Measurements from ENCODE around the gene ZNF76.

ZNF76 gene

DNA sequence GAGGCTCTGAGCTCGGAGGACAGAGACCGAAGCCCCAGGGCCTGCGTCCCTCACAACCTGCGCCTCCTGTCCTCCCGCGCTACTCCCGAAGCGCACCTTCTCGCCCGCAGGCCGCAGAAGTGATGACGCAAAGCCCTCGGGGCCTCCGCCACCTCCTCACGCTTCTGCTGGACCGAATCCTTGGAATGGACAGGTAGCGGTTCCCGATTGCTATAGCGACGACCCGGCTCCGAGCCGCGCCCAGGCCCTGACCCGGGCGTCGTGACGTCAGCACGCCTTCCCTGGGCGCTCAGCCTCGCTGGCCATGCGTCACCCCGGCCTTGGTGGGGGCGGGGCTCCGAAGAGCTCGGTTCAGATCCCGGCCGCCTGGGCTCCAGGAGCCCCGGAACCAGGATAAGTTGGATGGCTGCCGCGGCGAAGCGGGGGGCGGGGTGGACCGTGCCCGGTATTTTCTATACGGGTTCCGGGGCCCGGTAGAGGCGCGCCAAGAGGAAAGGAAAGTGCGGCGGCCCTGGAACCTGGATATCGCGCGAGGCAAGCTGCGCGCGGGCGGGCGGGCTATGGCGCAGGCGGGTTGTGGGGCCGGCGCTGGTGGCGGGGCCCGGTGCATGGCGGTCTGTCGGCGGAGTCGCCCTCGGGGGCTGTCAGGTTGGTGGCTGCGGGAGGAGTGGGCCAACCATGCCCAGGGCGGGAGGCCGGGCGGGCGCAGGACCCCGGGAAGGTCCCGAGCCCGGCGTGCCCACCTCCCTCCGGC, at the start of gene ZNF76:
Gene ZNF76, plus strand, starts transcription at position 542 of the 754 bp plus-strand sequence. CDS start 21,417 bp downstream, outside the sequence.
- DNase-seq = peak; percentile 94 to 96

DNA sequence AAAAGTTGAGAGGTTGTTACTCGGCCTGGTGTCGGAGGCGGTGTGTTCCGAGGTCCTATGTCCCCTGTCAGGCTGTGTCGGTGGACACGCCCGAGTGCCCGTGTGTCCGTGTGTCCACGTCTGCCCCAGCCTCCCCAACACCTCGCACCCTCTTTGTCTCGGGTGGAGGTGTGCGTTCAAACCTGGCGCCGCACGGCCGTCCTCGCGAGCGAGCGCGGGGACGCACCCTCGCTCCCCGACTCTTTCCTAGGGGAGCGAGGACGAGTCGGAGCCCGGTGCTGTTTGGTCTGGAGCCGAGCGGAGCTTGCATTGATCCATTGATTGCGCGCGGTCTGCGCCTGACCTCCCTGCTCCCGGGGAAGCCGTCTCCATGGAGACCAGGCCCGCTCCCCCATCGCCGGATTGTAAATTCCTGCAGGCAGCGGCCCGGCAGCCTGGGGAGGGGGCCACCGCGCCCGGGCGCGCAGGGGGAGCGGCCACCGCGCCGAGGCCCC, 46.2 kb upstream of the ZNF76 start:
- DNase-seq = no peak

DNA sequence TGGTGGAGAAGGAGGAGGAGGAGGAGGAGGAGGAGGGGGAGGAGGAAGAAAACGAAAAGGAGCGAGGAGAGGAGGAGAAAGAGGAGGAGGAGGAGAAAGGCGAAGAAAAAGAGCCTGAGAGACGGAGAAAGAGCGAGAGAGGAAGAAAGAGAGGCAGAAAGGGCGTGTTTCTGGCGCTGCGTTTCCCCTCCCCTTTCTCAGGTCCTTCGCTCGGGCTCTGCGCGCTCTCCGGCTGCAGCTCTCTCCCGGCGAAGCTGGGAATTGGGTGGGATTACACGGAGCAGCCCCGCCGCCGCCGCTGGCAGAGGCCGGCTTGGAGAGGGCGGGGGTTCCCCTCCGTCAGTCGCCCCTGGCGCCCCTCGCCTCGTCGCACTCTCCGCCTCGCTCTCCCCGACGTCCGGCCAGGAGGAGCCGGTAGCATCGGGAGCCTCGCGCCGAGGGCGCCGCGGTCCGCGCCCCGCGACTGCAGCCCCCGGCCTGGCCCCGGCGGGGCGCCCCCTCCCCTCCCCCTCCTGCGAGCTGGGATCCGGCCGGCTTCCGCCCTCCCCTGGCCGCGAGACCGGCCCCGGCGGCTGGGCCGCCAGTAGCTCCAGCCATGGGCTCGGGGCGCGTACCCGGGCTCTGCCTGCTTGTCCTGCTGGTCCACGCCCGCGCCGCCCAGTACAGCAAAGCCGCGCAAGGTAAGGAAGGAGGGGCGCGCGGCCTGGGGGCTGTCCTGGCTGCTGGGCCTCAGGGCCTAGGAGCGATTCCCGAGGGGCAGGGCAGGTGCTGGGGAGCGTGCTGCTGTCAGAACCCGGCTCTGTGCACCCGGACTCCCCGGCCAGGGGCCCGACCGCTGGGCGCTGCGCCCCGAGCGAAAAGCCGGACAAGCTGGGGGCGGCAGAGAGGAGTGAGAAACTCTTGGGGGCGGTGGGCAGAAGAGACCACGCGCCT, 45.4 kb upstream of the ZNF76 start, which contains the start of gene SCUBE3:
Gene SCUBE3, plus strand, starts transcription at position 133 of the 933 bp plus-strand sequence. Its CDS starts 463 bp downstream, at position 596.
- peak in 1 of 2 experiments; percentile 12 for DNase-seq

DNA sequence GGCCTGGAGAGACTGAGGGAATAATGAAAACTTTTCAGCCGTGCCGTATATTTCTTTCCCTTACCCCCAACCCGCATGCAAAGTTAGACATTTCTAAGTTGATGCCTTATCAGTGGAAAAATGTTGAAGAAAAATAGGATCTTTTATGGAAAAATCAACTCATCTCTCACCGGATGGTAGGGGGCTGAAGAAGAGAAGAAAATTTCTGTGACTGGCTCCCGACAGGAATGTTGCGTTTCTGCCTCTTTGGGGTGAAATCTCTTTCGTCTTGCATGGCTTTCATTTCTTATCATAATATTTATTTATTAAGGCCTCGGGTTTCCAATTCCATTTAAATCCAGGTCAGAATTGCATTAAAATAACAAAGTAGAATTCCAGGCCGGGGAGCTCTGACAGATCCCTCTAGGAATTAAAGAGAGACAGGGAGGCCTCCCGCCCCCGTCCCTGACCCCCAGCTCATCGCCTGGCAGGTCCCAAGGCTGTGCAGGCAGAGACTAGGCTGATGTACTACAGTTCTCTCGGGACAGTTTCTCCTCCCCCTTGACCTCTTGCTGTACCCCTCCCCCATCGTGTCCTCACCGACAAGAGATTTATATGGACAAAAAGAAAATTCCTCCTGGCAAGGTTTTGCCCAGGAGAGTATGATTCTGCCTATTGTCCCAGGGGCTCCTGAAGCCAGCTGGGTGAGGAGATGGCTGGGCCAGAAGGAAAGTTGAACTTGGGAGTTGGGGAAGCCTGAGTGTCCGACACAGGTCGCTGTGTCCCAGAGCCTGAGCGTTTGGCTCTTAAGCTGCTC, 44.5 kb upstream of the ZNF76 start:
- DNase-seq = no peak

DNA sequence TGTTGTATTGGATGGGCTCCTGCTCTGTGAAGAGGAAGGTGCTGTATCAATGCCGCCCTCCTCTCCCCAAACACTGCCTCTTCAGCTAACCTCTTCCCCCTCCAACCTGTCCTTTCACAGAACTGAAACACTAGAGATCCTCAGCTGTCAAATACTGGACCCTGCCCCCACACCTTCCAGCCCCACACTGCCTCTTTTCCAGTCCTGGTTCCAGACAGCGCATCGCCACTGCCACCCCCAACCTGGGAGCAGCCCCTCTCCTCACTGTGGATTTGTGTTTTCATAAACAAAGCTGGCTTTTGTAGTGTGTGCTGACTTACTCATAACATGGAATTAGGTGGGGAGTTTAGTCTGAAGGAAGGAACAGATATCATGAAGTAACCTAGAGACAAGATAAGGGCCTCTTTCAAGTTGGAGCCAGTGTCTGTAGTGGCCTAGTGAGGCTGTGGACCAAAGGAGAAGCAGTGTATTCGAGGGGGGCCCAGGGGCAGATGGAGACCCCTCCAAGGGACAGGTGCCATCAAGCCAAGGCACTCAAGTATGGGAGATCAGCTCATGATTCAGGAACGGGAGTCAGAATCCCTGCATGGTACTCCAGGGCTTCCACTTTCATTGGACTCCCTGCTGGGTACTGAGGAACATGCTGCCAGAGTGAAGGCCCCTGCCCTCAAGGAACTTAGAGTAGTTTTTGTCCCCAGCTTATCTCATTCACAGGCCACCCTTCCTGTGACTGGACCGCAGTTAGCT, 43.7 kb upstream of the ZNF76 start:
- no peak for DNase-seq

DNA sequence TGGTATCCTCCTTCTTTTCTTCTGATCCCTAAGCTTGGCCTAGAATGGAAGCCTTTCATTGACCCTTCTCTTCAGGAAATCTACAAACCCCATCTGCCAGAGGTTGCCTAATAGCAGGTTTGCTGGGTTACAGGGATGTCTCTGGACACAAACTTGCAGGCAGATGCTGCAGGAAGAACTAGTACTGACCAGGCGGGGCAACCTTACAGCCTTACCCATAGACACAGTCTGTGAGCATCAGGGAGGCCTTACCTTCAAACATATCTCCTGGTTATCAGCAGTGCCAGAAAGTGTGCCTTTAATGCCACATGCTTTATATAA, 43.2 kb upstream of the ZNF76 start:
- no peak for DNase-seq

DNA sequence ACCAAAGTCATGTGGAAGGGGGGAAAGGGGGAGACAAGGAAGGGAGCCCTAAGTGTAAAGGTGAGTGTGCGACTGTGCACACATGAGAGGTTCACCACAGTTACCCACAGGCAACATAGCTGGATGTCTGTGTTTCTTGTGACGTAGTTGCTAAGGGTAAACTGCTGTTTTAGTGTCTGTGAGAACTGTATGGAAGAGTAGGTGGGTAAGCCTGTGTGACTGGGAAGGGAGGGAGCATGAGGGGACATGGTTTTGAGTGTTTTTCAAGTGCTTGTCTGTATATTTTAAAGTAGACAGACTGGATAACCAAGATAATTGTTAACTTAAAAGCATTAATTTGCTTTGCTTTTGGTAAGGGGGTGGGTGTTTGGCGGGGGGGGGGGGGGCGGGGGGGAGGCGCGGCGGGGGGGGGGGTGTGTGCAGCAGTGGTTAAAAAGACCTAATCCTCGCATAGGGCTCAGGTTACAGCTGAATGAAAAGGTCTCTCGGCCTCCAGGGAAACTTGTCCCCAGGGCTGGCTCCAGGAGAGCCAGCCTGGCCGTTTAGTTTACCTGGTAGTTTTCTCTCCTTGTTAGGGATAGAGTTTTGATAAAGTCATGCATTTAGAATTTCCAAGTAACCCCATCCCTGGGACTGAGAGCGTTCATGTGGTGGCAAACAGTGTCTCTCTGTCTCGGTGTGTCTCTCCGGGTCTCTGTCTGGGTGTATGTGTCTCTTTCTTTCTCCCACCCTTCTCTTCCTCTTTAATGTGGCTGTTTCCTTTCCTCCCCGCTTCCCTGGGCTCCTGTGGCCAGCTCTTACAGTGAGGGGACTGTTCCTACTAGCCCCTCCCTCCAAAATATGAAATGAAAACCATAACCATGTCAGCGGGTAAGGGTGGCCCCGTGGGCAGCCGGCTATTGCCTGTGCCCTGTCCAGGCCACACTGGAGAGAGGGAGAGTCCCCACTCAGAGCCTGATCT, 42.4 kb upstream of the ZNF76 start:
- DNase-seq = no peak

DNA sequence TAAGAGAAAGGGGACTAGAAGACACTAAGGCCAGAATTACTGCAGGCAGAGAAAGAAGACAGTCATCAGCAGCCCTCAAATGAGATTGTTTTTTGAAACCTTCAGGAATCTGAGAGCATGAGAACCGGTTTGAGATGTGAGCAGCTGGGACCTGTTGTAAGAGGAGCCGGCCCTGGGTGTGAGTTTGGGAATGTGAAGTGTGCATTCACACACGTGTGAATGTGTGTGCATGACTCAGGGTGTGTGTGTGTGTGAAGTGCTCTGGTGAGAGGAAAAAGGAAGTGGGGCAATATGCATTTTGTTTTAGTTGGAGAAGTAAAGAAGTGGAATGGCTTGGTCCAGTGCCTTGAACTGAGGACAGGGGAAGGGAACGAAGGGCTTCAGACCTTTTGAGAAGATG, 41.5 kb upstream of the ZNF76 start:
- no peak for DNase-seq

DNA sequence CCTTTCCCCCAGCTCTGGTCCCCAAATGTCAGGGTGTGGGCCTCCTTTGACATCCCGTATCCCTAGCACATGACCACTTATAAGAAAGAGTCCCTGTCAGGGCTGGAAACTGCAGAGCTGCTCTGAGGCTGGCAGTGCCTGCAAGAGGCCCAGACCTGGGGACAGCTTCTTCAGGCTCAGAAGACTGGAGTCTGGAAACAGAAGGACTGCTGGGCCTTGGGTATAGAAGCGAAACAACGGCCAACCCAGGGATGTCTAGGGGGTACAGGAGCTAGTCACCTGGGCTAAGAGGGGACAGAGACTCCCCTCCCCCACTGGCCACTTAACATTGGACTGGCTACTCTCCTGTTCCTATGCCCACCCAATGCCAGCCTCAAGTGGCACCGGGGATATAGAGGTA, 41.1 kb upstream of the ZNF76 start:
- DNase-seq = no peak

DNA sequence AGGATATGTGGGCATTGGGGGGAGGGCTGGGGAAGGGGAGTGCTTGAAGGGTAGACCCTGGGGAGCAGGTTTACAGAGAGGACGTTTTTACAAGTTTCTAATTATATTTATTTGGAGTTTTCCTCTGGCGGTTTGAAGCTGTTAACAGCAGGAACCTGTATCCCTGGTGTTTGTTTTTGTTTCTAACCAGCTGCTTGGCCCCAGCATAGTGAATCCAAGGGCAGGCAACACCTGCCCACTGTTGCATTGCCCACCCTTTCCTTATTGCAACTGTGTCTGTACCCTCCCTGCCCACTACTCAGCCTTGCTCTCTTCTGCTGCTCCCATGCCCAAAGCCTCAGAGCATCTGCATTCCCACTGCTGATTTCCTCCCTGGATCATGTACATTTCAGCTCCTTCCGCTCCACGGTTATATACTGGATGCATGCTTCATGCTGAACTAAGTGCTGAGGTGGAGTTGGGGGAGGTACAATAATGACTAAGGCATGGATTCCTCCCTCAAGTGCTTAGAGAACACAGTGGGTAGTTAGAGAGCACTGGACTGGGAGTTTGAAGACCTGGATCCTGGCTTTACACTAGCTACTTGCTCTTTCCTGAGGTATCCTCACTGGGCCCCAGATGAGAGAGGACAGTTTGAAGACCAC, 39.7 kb upstream of the ZNF76 start:
- no peak for DNase-seq

DNA sequence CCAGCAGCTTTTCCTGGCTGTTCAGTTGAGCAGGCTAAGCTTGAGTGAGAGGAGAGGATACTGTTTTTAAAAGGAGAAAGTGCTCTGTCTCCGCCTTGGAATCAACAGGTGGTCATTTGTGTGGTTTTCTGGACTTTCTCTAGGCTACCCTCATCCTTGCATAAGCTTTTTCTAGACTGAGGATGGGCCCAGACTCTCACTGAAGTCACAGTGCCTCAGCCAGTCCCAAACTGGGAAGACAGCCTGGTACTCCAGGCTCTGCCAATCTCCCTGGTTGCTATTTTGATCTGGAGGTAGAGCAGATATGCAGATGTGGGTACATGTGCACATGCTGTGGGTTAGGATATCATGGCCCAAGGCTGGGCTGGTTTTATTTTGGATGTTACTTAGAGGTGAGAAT, 38.8 kb upstream of the ZNF76 start:
- no peak for DNase-seq

DNA sequence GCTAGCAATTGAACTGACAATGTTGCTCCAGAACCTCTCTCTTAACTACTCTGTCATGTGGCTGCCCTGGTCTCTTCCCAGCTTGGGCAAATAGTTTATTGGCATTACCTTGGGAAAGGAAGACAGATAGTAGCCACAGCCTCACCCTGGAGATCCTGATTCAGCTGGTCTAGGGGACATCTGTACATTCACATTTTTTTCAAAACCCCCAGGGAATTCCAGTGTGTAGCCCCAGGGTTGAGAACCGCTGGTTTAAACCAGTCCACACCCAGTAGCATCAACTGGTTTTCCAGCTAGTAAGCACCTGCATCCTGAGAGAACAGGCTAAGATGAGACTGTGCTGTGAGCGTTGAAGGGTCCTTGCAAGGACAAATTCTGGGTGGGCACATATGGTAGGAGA, 36.1 kb upstream of the ZNF76 start:
- no peak for DNase-seq

DNA sequence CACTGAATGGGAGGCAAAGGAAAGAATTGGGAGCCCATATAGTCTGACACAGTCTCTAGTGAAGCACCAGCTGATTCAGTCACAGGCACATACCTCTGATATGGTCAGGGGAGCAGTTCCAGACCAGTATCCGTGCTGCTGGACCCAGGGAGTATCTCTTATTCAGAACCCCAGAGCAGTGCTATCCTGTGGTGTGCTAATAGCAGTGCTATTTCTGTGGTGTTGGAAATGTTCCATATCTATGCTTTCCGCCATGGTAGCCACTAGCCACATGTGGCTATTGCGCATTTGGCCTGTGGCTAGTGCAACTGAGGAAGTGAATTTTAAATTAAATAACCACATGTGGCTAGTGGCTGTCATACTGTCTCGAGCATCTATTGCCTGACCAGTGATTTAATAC, 34.8 kb upstream of the ZNF76 start:
- DNase-seq = no peak

DNA sequence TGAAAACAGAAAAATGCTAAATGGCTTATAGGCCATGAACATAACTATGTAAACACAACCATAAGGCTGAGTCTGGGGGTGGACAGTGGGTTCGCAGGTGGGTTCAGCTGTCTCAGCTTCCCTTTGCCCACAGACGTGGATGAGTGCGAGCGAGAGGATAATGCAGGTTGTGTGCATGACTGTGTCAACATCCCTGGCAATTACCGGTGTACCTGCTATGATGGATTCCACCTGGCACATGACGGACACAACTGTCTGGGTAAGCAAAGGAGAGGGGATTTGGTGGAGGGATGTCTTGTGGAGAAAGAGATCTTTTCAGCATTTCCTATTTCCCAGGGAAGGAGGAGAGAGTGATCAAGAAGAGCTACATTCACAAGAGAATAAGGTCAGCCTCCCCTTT, 31.1 kb upstream of the ZNF76 start:
- no peak for DNase-seq

DNA sequence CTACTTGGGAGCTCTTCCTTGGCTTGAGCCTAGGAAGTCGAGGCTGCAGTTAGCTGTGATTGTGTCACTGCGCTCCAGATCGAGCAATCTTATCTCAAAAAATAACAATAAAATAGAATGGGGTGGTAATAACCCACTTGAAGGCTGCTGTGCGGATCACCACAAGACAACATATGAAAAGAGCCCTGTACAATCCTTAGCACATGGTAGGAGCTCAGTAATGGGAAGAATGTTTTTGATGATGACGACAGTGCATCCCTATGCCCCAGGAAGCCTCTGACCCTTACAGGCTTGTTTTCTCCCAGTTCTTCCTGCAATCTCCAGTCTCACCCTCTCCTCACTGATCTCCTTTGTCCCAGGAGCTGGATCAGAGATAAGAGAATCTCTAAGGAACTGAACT, 30.2 kb upstream of the ZNF76 start:
- DNase-seq = no peak

DNA sequence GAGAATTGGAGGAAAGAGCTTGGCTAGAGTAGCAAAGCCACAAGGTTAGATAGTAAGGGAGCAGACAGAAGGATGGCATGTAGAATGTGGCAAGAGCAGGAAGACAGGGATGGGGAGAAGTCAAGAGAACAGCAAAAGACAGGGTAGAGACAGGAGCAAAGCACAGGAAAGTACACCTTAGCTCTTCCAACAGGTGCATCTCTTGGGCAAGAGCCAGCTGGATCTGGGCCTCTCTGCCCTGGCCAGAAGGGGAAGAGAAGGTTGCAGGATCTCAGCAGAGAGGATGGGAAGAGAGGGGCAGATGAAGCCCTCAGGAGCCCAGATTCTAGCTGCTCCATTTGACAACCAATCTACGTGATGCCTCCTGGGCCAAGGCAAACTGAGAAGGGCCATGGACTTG, 29.0 kb upstream of the ZNF76 start:
- DNase-seq = no peak

DNA sequence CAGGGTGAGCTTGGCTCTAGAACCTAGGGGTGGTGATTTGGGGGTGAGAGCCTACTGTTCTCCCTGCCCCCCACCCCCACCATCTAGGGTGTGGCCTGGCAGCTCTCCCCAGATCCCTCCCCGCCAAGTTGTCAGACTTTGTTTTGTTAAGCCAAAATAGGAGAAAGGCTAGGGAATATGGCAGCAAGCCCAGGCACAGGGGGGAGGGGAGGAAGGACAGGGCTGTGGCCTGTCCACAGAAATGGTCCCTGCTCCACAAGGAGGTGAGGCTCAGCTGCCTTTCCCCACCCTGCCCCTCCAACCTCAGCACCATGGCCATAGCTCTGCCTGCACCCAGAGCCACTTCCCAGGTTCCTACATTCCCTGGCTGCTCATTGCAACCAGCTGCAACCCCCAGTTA, 28.6 kb upstream of the ZNF76 start:
- no peak for DNase-seq

DNA sequence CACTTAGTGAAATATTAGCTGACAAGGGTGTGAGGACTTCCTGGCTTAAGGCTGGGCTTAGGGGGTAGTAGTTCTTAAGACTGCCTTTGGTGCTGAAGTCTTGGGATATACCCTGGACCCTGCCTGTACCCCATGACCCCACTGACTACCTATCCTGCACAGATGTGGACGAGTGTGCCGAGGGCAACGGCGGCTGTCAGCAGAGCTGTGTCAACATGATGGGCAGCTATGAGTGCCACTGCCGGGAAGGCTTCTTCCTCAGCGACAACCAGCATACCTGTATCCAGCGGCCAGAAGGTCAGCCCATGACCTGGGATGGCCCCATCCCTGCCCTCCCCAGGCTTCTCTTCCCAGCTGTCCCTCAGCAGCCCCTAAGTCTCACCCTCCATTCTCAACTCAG, 28.0 kb upstream of the ZNF76 start:
- DNase-seq = no peak

DNA sequence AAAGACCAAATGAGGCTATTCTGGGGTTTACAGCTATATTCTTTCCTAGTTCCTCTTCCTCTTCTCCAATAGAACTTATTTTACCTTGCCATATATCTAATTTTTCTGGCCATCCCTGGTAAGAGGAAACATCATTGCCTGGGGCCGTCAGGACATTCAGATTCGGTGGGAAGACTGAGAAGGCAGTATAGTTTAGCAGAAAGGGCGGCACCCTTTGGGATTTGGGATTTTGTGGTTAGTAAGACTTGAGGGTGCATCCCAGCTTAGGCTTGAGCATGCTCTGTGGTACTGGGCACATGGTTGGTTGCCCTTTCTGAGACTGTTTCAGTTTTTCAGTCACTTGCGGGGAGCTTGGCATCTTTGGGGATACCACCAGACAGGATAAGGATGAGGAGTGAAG, 24.6 kb upstream of the ZNF76 start:
- DNase-seq = no peak

DNA sequence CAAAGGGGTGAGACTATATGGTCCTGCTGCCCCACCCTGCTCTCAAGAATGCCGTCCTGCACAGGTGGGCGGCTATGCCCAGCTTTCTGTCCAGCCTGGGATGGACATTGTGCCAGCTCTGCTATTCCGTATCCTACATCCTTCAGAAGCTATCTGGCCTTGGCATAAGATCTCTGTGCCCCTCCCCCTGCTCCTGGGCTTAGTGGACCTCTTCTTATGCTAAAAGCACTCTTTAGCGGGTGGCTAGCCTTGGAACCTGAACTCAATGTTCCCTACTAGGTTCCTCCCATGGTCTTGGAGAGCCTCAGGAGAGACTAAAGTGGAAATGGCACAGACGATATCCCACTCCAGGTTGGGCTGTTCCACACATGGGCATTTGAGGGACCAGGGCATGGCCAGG, 23.3 kb upstream of the ZNF76 start:
- DNase-seq = no peak

DNA sequence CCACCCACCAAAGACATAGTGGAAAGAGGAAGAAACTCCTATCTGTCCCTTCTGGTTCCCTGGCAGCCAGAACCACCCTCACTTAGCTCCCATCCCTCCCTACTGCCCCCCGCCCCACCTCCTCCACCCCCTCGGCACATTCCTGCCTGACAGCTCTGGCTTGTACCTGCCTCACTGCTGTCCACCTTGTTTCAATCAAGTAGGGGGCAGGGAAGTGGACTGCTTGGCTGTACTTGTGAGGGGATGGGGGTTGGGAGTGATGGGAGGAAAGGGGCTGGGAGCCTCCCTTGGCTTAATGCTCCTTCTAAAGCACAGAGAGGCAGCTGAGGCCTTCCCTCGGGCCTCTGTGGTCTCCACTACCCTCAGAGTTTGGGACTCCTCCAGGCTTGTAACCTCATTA, 22.1 kb upstream of the ZNF76 start:
- DNase-seq = no peak
